ENCODE measurements around the gene C11orf58.

Gene C11orf58

GRCh38 chr11:16727806-16728205 lies 10.6 kb upstream of the C11orf58 start:
- TF ChIP-seq CTCF (IDR thresholded peaks at IDR 0.05; ENCODE audit: insufficient read depth, low read length, poor library complexity, severe bottlenecking): no peak
- no peak for DNase-seq (ENCODE audit: extremely low read depth, insufficient read length)
- H3K36me3 ChIP-seq (ENCODE audit: control insufficient read depth, insufficient read depth, low read length): no peaks in the 10 kb centered on the region
- no peak overlapping the region for H3K4me3 ChIP-seq (replicated peaks; ENCODE audit: low read depth, low read length)
- H3K27me3 ChIP-seq (replicated peaks; ENCODE audit: control insufficient read depth, insufficient read depth, low read length): no peaks in the 10 kb centered on the region

GRCh38 chr11:16737818-16738192 lies 642 bp upstream of the C11orf58 start:
- Histone ChIP-seq H3K27me3 (replicated peaks; ENCODE audit: control insufficient read depth, insufficient read depth, low read length) (no peaks in the 10 kb centered on the region), H3K4me3 (replicated peaks; ENCODE audit: low read depth, low read length) (peak overlapping the region; percentile 90), H3K36me3 (ENCODE audit: control insufficient read depth, insufficient read depth, low read length) (peaks cover 3% of the 10 kb centered on the region)
- no peak for TF ChIP-seq CTCF (IDR thresholded peaks at IDR 0.05; ENCODE audit: insufficient read depth, low read length, poor library complexity, severe bottlenecking)
- no peak for DNase-seq (ENCODE audit: extremely low read depth, insufficient read length)

- H3K4me3 ChIP-seq (replicated peaks; ENCODE audit: low read depth, low read length): peak overlapping the region; percentile 90
- no peak for DNase-seq (ENCODE audit: extremely low read depth, insufficient read length)
- no peaks in the 10 kb centered on the region for H3K27me3 ChIP-seq (replicated peaks; ENCODE audit: control insufficient read depth, insufficient read depth, low read length)
- TF ChIP-seq CTCF (IDR thresholded peaks at IDR 0.05; ENCODE audit: insufficient read depth, low read length, poor library complexity, severe bottlenecking): no peak
- H3K36me3 ChIP-seq (ENCODE audit: control insufficient read depth, insufficient read depth, low read length): peaks cover 3% of the 10 kb centered on the region
Measured at GRCh38 chr11:16738947-16739815, 734 bp downstream of the C11orf58 start.

GRCh38 chr11:16741473-16741872 lies 3.0 kb downstream of the C11orf58 start:
- Histone ChIP-seq H3K27me3 (replicated peaks; ENCODE audit: control insufficient read depth, insufficient read depth, low read length) (no peaks in the 10 kb centered on the region), H3K36me3 (ENCODE audit: control insufficient read depth, insufficient read depth, low read length) (peaks cover 3% of the 10 kb centered on the region), H3K4me3 (replicated peaks; ENCODE audit: low read depth, low read length) (0 out of 2 replicates have a peak overlapping the region, but pooled peaks have one; percentile 2)
- TF ChIP-seq CTCF (IDR thresholded peaks at IDR 0.05; ENCODE audit: insufficient read depth, low read length, poor library complexity, severe bottlenecking): no peak
- no peak for DNase-seq (ENCODE audit: extremely low read depth, insufficient read length)

GRCh38 chr11:16743478-16743877 lies 5.0 kb downstream of the C11orf58 start:
- Histone ChIP-seq H3K36me3 (ENCODE audit: control insufficient read depth, insufficient read depth, low read length) (peaks cover 6% of the 10 kb centered on the region), H3K27me3 (replicated peaks; ENCODE audit: control insufficient read depth, insufficient read depth, low read length) (no peaks in the 10 kb centered on the region), H3K4me3 (replicated peaks; ENCODE audit: low read depth, low read length) (no peak overlapping the region)
- no peak for TF ChIP-seq CTCF (IDR thresholded peaks at IDR 0.05; ENCODE audit: insufficient read depth, low read length, poor library complexity, severe bottlenecking)
- no peak for DNase-seq (ENCODE audit: extremely low read depth, insufficient read length)

Measured in GM06990 (cell line).